Neural progenitor cell (in vitro differentiated cells): ENCODE measurements around the gene SERTAD4. TPM values are rescaled to one million over a fixed set of nuclear protein-coding genes. Genes with fewer than 3 reads are reported as not detected.

ENCODE experiments used
- DNase-seq: peaks from one replicate; pipeline ENCODE4 v3.0.0-alpha.2; 2016; ENCODE audit warnings: low spot score
- H2AFZ ChIP-seq: fragments of 200-600 bp; sonication (generic); replicated peaks from 2 replicates; pipeline ENCODE4 v1.6.1; 2016; ENCODE audit warnings: antibody characterized with exemption
- H3F3A ChIP-seq: fragments of 200-600 bp; sonication (generic); 2 replicates; pipeline ENCODE4 v1.6.1; 2016; ENCODE audit warnings: antibody characterized with exemption, low read depth
- H3K27ac ChIP-seq: fragments of 200-600 bp; sonication (generic); 2 replicates; pipeline ENCODE4 v1.5.1; 2016; ENCODE audit warnings: mild to moderate bottlenecking
- H3K27me3 ChIP-seq: fragments of 200-600 bp; sonication (generic); 2 replicates; pipeline ENCODE4 v1.6.1; 2016; ENCODE audit warnings: mild to moderate bottlenecking, moderate library complexity
- H3K36me3 ChIP-seq: fragments of 200-600 bp; sonication (generic); 2 replicates; pipeline ENCODE4 v1.5.1; 2016
- H3K4me1 ChIP-seq: fragments of 200-600 bp; sonication (generic); 2 replicates; pipeline ENCODE4 v1.6.1; 2016; ENCODE audit warnings: mixed run types
- H3K4me2 ChIP-seq: fragments of 200-600 bp; sonication (generic); 2 replicates; pipeline ENCODE4 v1.6.1; 2016
- H3K4me3 ChIP-seq: fragments of 200-600 bp; sonication (generic); 2 replicates; pipeline ENCODE4 v1.5.1; 2016
- H3K79me2 ChIP-seq: fragments of 200-600 bp; sonication (generic); 2 replicates; pipeline ENCODE4 v1.6.1; 2016; ENCODE audit warnings: low read depth
- H3K9ac ChIP-seq: fragments of 200-600 bp; sonication (generic); 2 replicates; pipeline ENCODE4 v1.6.1; 2016
- H3K9me3 ChIP-seq: fragments of 200-600 bp; sonication (generic); 2 replicates; pipeline ENCODE4 v1.5.1; 2016; ENCODE audit warnings: low read depth
- H4K20me1 ChIP-seq: fragments of 200-600 bp; sonication (generic); 2 replicates; pipeline ENCODE4 v1.6.1; 2016; ENCODE audit warnings: low read depth
- H3K27ac Mint-ChIP-seq: 3 replicates; pipeline ENCODE4 v1.8.0; 2021; ENCODE audit warnings: mixed read lengths
- H3K27me3 Mint-ChIP-seq: 2 replicates; pipeline ENCODE4 v1.8.0; 2022; ENCODE audit warnings: low read depth, mild to moderate bottlenecking, inconsistent platforms, moderate library complexity, mixed read lengths; ENCODE audit not compliant: insufficient read depth
- H3K36me3 Mint-ChIP-seq: 3 replicates; pipeline ENCODE4 v1.8.0; 2021; ENCODE audit warnings: mixed read lengths
- H3K4me1 Mint-ChIP-seq: 3 replicates; pipeline ENCODE4 v1.8.0; 2021; ENCODE audit warnings: mixed read lengths
- H3K4me3 Mint-ChIP-seq: 3 replicates; pipeline ENCODE4 v1.8.0; 2021; ENCODE audit warnings: mild to moderate bottlenecking, moderate library complexity, mixed read lengths
- H3K9me3 Mint-ChIP-seq: 3 replicates; pipeline ENCODE4 v1.8.0; 2020; ENCODE audit warnings: mixed read lengths
- EZH2 ChIP-seq: fragments of 200-600 bp; sonication (generic); IDR thresholded peaks from 2 replicates; pipeline ENCODE4 v1.6.1; 2017; ENCODE audit warnings: antibody characterized with exemption, mild to moderate bottlenecking, moderate library complexity
- EZH2phosphoT487 ChIP-seq: fragments of 200-600 bp; sonication (generic); IDR thresholded peaks from 2 replicates; pipeline ENCODE4 v1.6.1; 2017; ENCODE audit warnings: antibody characterized with exemption
- total RNA-seq: library from RNA; depleted of rRNA; stranded (reverse); fragments of >200 nt; gene quantifications from 2 replicates; pipeline ENCODE4 v1.2.3, GENCODE V29; 2015; ENCODE audit warnings: low replicate concordance
- TF ChIP-seq, protein P1 (sequence below): fragments of 200-600 bp; sonication (generic); IDR thresholded peaks from 2 replicates; pipeline ENCODE4 v1.5.1; 2017; ENCODE audit warnings: antibody characterized with exemption, mild to moderate bottlenecking

Gene SERTAD4
- total RNA-seq, 1 donor from 2014 or later = 2.8 TPM

DNA sequence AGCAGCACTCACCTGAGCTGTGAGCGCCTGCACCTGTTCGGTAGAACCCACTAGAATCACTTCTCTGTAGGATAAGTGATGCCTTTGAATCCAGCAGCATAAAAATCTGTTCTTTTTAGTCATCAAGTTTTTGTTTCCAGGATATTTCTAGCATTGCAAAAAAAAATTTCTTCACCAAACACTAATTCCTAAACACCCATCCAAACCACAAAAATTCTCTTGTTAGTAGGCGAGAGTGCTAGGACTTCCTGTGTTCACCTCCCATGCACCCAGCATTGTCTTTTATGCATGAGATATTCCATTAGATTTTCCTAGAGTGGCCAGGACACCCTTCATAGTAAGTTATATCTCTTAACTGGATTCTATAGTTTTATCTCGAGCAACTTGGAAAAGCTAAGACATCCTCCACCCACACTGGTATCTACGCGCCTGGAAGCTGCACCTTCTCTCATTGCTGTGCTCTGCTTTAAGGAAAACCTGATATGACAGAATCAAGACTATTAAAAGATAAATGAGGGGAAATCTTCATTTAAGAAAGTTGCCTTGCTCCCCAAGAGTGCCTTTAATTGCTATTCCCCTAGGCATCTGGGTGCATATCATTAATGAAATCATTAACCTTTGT lies 12.3 kb downstream of the SERTAD4 start:
- H3K4me3 ChIP-seq = no peak overlapping the region
- no peak overlapping the region for H2AFZ ChIP-seq
- peaks cover 7% of the 10 kb centered on the region for H3F3A ChIP-seq
- H3K9me3 ChIP-seq = no peaks in the 10 kb centered on the region
- peaks cover 5% of the 10 kb centered on the region for H3K36me3 Mint-ChIP-seq
- H3K4me2 ChIP-seq = no peak overlapping the region
- DNase-seq = no peak
- no peaks in the 10 kb centered on the region for H3K36me3 ChIP-seq
- no peaks in the 10 kb centered on the region for H3K27me3 ChIP-seq
- no peaks in the 10 kb centered on the region for H3K9me3 Mint-ChIP-seq
- H3K79me2 ChIP-seq = no peaks in the 10 kb centered on the region
- H3K4me1 ChIP-seq = peaks cover 3% of the 10 kb centered on the region
- peaks cover 9% of the 10 kb centered on the region for H3K27me3 Mint-ChIP-seq
- H3K27ac ChIP-seq = no peak overlapping the region
- H3K27ac Mint-ChIP-seq = no peak overlapping the region
- no peaks in the 10 kb centered on the region for H4K20me1 ChIP-seq
- H3K9ac ChIP-seq = no peak overlapping the region
- TF ChIP-seq EZH2 = no peak
- peaks cover 3% of the 10 kb centered on the region for H3K4me1 Mint-ChIP-seq
- no peak overlapping the region for H3K4me3 Mint-ChIP-seq

DNA sequence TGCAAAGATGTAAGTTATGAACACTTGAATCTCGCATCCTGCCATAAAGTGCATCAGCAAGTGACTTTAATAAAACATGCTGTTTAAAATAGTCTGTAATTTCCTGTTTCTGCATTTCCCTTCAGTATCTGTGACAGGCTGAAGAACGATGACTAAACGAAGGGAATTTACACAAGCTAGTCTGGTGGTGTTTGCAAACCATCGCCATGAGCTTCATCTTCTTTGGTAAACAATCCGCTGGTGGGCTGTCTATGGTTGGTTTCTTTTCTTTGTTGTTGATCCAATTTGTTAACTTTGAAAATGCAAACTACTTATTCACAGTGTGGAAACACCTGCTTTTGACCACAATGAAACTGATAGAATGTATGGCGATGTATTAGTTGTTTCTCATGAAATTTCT lies 13.9 kb downstream of the SERTAD4 start:
- TF ChIP-seq, protein P1, sequence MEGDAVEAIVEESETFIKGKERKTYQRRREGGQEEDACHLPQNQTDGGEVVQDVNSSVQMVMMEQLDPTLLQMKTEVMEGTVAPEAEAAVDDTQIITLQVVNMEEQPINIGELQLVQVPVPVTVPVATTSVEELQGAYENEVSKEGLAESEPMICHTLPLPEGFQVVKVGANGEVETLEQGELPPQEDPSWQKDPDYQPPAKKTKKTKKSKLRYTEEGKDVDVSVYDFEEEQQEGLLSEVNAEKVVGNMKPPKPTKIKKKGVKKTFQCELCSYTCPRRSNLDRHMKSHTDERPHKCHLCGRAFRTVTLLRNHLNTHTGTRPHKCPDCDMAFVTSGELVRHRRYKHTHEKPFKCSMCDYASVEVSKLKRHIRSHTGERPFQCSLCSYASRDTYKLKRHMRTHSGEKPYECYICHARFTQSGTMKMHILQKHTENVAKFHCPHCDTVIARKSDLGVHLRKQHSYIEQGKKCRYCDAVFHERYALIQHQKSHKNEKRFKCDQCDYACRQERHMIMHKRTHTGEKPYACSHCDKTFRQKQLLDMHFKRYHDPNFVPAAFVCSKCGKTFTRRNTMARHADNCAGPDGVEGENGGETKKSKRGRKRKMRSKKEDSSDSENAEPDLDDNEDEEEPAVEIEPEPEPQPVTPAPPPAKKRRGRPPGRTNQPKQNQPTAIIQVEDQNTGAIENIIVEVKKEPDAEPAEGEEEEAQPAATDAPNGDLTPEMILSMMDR = no peak
- TF ChIP-seq EZH2phosphoT487 (no peak), EZH2 (no peak)
- DNase-seq = no peak
- H3K36me3 Mint-ChIP-seq = no peaks in the 10 kb centered on the region
- Histone ChIP-seq H4K20me1 (no peaks in the 10 kb centered on the region), H3K4me2 (no peak overlapping the region), H3K4me1 (peaks cover 14% of the 10 kb centered on the region), H3K79me2 (no peaks in the 10 kb centered on the region), H3K9me3 (no peaks in the 10 kb centered on the region), H3K36me3 (no peaks in the 10 kb centered on the region), H2AFZ (no peak overlapping the region), H3K27me3 (no peaks in the 10 kb centered on the region), H3F3A (peaks cover 23% of the 10 kb centered on the region), H3K27ac (no peak overlapping the region), H3K9ac (no peak overlapping the region), H3K4me3 (no peak overlapping the region)
- H3K9me3 Mint-ChIP-seq = no peaks in the 10 kb centered on the region
- no peak overlapping the region for H3K4me3 Mint-ChIP-seq
- H3K4me1 Mint-ChIP-seq = peaks cover 13% of the 10 kb centered on the region
- H3K27ac Mint-ChIP-seq = no peak overlapping the region
- H3K27me3 Mint-ChIP-seq = peaks cover 7% of the 10 kb centered on the region

DNA sequence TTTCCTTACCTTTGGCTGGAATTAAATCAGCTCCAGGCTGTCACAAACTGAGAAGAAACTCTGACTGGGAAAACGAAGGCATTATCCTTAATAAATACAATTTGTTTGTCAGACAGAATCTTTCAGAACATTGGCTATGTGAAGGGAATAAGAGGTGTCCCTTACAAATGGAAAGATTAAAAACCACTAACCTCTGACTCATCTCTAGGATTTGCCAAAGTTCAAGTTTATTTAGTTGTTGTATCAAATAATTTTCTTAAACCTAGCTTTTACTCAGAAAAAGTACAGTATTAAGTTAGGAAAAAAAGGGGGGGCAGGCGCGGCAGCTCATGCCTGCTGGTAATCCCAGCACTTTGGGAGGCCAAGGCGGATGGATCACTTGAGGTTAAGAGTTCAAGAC lies 15.7 kb downstream of the SERTAD4 start:
- Mint-ChIP-seq H3K4me1 (peaks cover 18% of the 10 kb centered on the region), H3K9me3 (no peaks in the 10 kb centered on the region), H3K27ac (no peak overlapping the region), H3K36me3 (no peaks in the 10 kb centered on the region), H3K27me3 (peaks cover 4% of the 10 kb centered on the region), H3K4me3 (no peak overlapping the region)
- Histone ChIP-seq H3K4me2 (no peak overlapping the region), H3K79me2 (no peaks in the 10 kb centered on the region), H3K9me3 (no peaks in the 10 kb centered on the region), H3K27ac (no peak overlapping the region), H3K4me3 (no peak overlapping the region), H3K36me3 (no peaks in the 10 kb centered on the region), H2AFZ (no peak overlapping the region), H3K9ac (no peak overlapping the region), H3K27me3 (peaks cover 18% of the 10 kb centered on the region), H3K4me1 (peaks cover 28% of the 10 kb centered on the region), H3F3A (peaks cover 41% of the 10 kb centered on the region), H4K20me1 (no peaks in the 10 kb centered on the region)
- no peak for DNase-seq
- no peak for TF ChIP-seq EZH2
- TF ChIP-seq EZH2phosphoT487 = no peak
- TF ChIP-seq, protein P1 = no peak

DNA sequence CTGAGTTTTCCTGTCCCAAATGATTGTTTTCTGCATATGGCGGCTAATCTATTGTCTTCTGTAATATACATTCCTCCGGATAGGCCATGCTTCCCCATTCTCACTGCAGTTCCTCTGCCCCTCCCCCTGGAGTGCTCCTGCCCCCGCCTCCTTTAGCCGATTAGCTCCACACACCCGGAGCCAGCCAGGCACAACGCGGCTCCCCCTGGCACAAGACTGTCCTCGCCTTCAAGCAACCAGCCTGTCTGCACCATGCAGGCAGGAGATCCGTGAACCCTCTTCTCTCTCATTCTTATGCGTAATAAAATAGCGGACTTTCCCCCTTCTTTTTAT lies 18.0 kb downstream of the SERTAD4 start:
- H3K4me3 ChIP-seq = peak overlapping the region; percentile 61
- Mint-ChIP-seq H3K27me3 (peaks cover 10% of the 10 kb centered on the region), H3K36me3 (no peaks in the 10 kb centered on the region), H3K4me3 (peak overlapping the region; percentile 88), H3K9me3 (no peaks in the 10 kb centered on the region), H3K4me1 (peaks cover 29% of the 10 kb centered on the region), H3K27ac (peak overlapping the region; percentile 90)
- H3K9ac ChIP-seq = no peak overlapping the region
- no peaks in the 10 kb centered on the region for H4K20me1 ChIP-seq
- peaks cover 37% of the 10 kb centered on the region for H3K27me3 ChIP-seq
- DNase-seq = peak; percentile 82
- peaks cover 28% of the 10 kb centered on the region for H3K4me1 ChIP-seq
- H2AFZ ChIP-seq = peak overlapping the region; percentile 12
- H3K9me3 ChIP-seq = no peaks in the 10 kb centered on the region
- TF ChIP-seq EZH2phosphoT487 = no peak
- no peak for TF ChIP-seq EZH2
- TF ChIP-seq, protein P1 = no peak
- peak overlapping the region; percentile 96 for H3K4me2 ChIP-seq
- H3K79me2 ChIP-seq = no peaks in the 10 kb centered on the region
- H3F3A ChIP-seq = peaks cover 41% of the 10 kb centered on the region
- H3K36me3 ChIP-seq = no peaks in the 10 kb centered on the region
- no peak overlapping the region for H3K27ac ChIP-seq
